NCI-H2227 (cell line): Measurements from ENCODE around the gene PPP2R5C.
"Not testable (repeated sequence)": the region's sequence is repeated elsewhere in the genome, so short reads cannot be mapped to it uniquely, and the experiment has no call there.

Experiments
- DNase-seq: peaks from one replicate; lab custom pipeline; 2025; ENCODE audit not compliant: unreplicated experiment; lab: John Stamatoyannopoulos, UW

PPP2R5C gene

DNA sequence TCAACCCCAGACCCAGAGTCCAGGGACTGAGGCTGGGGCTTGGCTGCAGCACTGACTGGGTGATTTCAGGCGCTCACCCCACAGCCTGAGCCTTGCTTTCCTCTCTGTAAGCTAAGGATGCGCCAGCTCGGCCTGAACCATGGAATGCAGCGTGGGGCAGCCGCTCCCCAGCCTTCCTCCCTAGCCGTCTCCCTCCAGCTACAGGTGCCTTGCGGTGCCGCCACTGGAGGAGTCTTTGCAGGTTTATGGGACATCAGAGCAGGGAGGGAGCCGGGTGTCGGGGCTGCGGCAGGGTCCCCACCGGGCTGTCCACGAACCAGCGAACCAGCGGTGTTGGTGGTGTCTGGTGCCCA lies 19.4 kb downstream of the PPP2R5C start:
- DNase-seq = no peak

DNA sequence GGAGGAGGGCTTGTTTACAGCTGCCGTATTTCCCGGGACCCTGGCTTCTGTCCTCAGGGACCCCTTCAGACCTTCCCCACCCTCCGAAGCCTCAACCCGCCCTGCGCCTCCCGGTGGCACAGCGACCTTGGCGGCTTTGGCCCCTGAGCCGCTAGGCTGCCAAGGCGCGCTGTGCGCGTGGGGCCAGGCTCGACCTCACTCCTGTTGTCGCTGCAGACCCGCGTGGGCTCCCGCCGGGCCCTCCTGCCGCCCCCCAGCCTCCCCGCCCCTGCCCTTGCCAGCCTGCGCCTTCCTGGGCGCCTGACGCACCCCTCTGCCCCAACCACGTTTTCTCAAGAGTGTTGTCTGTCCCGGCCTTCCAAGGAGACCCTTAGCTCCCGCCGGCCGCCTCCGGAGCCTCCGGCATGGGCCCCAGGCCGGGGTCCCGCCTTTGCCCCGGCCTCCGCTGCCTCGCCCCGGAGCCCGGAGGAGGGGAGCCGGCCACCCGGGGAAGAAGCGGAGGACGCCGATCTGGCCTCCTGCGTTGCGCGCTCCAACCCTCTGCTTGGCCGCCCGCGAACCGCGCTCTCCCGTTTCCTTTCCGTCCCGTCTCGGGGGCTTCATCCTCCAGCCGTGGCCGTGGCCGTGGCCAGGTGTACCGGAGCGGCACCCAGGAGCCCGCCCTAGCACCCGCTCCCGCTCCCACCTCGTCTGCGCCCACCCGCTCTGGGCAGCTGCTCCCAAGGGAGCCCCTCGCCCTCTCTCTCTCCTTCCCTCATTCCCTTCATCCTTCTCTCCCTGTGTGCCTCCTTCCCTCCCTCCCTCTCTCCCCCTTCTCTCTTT lies 19.9 kb downstream of the PPP2R5C start:
- DNase-seq = peak; percentile 22

DNA sequence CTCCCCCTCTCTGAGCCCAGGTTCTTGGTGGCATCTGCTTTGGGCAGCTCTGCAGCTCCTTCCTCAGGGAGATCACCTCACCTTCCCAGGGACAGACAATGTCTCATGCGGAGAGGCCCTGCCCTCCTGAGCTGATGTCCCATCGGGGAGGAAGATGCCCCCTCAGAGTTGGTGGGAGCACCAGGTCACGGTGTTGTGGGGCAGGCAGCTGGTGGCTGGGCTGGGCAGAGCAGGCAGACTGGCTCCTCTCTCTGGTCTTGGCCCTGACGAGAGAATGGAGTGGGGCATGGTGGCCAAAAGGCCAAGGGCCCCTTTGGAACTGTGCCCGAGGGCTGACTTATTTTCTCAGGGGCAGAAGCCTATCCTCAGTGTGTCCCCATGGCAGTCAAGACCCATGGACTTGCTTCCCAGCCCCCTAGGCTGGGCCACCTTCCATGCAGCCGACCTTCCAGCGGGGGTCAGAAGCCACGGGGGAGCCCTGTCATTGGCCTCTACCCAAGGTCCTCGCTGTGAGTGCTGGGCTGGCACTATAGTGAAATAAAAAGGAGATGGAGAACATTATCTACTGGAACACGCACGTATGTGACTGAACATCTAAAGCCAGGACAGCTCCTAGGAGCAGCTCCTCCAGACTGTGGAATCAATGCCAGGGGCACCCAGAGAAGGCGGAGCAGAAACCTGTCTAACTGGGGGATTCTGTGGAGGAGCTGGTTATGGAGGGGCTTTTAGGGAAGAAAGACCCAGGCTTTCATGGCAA lies 21.9 kb downstream of the PPP2R5C start:
- no peak for DNase-seq

DNA sequence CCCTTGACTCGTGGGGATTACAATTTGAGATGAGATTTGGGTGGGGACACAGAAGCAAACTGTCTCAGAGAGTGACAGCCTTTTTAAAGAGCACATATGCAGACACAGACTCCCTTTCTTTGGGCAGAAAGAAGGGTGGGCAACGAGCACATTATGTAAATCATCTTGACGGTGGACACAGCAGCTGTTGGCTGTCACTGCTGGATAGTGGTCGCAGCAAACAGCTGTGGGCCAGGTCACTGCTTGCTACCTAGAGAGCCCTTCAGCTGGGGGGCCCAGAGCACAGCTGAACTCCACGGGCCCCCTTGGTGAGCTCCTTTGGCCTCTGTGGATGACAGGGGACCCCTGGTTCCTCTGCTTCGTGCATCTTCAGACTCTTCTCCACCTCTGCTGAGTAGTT lies 23.1 kb downstream of the PPP2R5C start:
- DNase-seq = no peak

DNA sequence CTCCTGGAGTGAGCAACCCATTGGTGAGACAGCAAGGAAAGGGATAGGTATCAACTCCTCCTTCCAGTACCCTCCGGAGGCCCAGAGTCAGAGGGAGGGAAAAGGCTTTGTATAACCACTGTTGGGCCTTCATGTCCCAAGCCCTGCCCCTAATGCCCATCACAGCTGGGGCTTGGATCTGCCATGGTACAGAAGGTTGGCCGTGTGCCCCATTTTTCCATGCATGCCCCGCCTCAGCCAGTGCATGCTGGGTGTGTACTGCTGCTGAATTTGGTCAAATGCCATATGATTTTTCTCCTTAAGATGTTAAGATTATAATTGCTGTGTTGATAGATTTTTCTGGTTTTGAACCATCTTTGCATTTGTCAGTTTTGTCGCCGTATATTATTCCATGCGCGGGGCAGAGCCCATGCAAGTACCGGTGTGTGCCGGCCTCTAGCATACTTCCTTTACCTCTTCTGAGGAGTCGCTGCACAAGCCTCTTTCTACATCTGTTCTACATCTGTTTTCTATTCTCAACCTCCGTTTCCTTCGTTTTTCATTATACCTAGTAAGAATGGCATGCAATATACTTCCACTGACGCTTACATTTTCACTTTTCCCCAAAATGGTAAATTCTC lies 26.6 kb downstream of the PPP2R5C start:
- no peak for DNase-seq

DNA sequence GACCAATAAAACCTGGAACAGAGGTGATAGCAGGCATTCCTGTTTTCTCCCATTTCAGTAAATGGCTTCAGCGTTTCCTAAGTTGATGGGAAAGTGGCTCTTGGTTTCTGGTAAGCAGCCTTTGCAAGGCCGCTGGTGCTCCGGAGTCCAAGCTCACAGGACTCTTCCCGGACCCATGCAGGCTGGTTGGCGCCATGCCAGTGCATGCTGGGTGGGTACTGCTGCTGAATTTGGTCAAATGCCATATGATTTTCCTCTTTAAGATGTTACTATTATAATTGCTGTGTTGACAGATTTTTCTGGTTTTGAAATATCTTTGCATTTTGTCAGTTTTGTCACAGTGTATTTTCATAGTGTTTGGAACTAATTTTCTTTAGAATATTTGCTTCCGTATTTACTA lies 27.7 kb downstream of the PPP2R5C start:
- no peak for DNase-seq

DNA sequence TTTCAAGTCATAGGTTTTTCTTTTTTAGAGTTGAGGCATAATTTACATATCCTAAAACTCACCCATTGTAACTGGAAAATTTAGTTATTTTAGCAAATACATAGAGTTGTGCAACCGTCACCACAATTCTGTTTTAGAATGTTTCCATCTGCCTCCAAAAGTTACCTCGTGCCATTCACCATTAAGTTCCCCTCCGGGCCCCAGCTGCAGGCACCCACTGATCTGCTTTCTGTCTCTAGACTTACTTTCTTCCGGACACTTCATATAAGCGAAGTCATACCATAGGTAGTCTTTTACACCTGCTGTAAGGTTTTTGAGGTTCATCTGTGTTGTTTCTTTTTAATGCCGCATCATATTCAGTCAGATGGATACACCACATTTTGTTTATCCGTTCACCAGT lies 28.7 kb downstream of the PPP2R5C start:
- no peak for DNase-seq

DNA sequence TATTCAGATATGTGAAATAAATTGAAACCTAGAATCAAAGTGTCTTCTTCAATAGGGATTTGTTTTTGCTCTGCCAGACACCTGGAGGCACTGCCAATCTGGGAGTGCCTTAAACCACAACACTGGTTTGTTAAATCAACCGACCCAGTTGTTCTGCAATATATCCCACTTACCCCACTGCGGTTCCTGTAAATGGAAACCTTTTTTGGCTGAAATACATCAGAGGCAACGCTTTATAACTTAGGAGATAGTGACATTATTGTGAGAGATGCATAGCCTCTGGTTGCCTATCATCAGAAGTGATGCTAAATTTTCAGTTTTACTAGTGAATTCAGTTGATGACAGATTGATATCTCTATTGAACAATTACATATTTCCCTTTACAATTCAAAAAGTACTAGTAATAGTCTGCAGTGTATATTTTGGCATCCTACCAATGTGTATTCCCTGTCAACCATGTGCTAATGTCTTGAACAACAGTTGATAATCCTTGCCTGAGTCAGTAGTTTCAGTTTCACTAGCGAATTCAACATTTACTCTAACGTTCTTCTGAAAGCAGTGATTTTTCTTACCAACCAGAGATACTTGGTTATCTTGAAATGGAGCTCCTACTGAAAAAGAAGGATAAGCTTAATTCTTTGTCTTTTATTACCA lies 30.5 kb downstream of the PPP2R5C start:
- no peak for DNase-seq

DNA sequence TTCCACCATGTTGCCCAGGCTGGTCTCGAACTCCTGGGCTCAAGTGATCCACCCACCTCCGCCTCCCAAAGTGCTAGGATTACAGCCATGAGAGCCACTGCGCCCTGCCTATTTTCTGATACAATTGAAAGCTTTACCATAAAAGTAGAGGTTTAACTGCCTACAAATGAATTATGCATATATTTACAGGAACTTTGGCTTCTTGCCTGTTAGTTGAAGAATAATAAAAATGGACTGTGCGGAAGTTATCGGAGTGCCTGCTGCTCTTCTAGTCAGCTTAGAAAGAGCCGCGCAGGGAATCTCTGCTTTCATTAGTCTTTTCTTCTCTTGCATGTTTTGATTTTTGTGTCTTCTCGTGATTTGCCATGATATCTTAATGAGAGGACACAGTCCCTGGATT lies 34.5 kb downstream of the PPP2R5C start:
- DNase-seq = no peak

DNA sequence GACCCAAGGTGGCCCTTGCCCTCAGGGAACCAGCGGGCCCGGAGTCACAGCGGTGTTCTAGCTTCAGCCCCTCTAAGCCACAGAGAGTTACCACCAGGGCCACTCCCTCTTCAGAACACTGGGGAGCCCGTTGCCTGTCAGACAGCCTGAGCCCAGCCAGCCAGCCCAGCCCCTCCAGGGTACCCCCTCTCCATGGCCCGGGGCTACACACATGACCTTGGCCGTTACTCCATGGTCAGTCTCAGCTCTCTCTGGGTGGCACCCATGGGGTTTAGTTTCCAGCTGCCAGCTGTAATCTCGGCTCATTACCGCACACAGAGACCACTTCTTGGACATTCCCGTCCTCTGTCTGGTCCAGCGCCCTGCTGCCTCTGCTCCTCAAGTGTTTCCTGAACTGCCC lies 35.0 kb downstream of the PPP2R5C start:
- no peak for DNase-seq

DNA sequence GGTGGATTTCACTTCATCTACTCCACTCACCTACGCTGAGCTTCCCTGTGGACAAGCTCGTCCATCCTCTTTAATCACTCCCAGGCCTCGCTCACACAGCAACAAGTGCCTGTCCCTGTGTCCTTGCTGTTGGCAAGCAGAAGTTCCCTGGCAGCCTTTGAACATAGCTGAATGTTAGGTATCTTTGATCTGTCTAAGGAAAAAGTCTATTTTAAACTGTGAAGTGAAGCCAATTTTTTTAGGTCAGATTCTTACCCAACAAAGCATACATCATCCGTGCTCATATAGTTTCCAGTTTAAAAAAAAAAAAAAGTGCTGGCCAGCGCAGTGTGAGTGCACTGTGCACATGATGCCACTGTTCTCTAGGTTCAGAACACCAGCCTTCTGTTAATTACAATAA lies 36.3 kb downstream of the PPP2R5C start:
- no peak for DNase-seq

DNA sequence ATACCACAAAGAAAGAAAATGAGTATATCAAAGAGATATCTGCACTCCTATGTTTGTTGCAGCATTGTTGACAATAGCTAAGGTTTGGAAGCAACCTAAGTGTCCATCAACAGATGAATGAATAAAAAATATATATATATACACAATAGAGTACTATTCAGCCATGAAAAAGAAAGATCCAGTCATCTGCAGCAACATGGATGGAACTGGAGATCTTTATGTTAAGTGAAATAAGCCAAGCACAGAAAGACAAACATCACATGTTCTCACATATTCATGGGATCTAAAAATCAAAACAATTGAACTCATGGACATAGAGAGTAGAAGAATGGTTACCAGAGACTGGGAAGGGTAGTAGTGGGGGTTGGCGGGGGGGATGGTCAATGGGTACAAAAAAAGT lies 42.9 kb downstream of the PPP2R5C start:
- not testable (repeated sequence) for DNase-seq

DNA sequence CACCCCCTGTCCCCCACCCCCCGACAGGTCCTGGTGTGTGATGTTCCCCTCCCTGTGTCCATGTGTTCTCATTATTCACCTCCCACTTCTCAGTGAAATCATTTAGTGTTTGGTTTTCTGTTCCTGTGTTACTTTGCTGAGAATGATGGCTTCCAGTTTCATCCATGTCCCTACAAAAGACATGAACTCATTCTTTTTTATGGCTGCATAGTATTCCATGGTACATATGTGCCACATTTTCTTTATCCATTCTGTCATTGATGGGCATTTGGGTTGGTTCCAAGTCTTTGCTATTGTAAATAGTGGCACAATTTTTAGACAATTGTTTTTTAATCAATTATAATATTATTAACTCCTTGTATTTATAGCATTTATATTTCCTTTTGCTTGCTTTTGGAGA lies 44.7 kb downstream of the PPP2R5C start:
- DNase-seq = not testable (repeated sequence)

DNA sequence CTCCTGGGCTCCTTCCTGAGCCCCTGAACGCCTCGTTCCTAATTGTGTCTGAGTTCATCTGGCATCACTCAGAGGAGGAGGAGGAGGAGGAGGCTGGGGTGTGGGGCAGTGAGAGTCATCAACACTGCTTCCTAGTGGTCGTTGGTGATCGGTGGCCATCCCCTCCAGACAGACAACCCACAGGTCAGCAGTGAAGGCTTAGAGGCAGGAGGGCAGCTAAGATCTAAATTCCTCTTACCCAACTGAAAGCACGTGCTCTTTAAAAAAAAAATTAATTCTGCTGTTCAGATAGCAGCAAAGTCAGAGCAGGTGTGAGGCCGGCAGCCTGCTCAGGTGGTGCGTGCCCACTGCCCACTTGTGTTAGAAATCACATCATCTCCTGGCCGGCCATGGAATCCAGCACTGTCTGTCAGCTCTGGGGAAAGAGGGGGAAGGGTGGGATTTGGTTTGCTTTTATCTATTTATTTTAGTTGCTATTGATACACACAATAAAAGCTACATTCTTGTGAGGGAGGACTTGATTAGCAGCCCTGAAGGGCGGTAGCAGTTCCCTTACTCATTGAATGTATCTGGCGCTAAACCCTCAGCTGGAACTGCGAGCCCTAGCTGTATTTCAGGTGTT lies 46.6 kb downstream of the PPP2R5C start:
- peak; percentile 34 for DNase-seq

DNA sequence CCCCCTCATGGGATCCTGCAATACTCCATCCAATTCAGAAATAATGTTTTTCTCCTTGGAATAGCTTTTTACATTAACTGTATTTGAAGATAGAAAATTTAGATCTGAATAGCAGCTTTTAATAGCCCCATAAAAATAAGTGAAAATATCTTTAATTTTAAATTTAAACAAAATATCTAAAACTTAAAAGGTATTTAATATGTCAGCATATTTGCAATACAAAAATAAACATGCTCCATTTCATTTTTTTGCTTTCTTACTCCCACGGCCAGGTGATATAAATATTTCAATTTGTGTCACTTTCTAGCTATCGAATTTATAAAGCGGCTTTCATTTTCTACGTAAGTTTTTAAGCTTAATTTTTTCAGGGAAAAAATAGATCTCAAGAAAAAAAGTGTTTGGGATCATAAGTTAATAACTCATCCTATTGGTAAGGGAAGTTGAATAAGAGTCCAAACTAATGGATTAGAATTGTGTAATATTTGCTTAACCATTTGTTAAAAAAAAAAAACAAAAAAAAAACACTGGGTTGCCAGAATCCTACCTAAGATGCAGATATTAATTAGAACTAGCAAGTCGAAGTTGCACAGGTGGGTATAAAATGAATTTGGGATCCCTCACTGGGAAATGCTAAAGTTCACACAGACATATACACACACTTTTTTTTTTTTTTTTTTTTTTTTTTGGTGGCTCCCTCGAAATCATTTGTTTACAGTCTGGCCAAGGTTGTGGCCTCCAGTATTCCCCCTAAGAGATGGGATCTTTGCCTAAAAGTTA lies 47.6 kb downstream of the PPP2R5C start:
- DNase-seq = no peak

DNA sequence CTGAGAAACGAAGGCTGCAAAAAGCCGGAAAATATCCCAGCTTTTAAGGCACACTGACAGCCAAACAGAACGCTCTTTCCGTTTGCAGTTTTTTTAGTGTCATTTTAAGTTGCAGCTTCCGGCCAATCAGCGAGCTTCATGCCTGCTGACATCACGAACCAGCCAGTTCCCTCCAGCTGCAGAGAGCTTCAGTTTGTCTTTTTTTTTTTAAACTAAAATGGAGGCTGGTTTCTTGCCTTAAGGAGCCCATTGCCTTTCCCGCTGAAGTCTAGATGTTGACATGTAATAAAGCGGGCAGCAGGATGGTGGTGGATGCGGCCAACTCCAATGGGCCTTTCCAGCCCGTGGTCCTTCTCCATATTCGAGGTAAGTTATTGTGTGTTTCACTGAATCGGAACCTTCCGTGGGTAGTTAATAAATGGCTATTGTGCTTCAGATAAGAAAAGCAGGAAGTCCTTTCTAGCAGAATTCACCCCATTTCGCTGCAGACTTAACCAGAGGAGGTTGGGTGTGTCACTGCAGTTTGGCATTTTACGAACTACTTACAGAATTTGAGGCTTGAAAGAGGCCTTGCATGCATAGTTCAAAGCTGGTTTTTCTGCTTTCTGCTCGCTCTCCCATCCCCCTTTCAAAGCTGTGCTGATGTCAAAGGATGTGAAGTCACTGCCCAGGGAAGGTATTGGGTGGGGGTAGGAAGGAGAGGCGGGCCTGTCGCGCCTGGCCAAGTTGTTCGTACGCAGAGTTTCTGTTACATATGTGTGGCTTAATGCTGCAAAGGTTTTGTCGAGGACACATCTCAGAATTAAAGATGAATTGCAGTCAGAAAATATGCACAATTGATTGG lies 48.4 kb downstream of the PPP2R5C start:
- DNase-seq = peak; percentile 91

DNA sequence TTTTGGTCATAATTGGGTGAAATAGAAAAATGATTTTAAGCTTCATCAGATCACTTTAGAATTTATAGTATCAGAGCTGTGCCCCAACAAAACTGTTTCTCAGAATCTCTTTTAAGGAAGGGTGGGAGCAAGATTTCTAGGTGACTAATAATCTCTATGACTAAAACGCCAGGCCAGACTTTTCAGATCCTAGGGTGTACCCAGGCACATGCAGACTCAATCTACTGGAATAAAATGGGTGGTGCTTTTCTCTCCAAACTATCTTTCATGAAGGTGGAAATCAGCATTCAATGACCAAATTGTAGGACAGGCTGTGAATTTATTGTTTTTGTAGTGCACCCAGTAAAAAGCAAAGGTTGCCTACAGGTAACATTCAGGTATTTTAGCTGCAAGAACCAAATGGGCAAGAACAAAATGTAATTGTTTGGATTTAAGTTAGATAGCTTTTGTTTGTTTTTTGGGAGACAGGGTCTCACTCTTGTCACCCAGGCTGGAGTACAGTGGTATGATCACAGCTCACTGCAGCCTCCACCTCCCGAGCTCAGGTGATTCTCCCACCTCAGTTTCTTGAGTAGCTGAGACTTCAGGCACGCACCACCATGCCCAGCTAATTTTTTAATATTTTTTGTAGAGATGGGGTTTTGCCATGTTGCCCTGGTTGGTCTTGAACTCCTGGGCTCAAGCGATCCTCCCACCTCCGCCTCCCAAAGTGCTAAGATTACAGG lies 49.5 kb downstream of the PPP2R5C start:
- DNase-seq = no peak

DNA sequence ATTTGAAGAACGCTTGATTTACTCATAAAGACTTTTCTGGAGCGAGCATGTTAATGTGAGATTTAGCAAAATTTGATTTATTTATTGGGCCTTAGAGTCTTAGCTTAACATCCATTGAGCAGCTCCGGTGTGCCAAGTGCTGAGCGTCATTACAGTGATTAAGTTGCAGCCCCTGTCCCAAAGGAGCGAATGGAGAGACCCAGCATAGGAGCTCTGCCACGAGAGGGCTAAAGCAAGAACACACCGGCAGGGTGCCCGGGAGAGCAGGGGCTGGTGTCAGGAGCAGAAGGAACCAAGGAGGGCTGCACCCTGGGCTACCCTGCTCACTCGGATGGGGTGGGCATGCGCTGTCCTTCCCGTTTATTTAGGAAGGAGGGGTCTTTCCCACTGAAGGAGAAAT lies 50.6 kb downstream of the PPP2R5C start:
- no peak for DNase-seq
